ENCODE results near the gene SPECC1L.
A peak's percentile ranks its signal among the peaks of the same experiment; 100 is the strongest.

Gene SPECC1L

GRCh38 chr22:24401931-24402367 is 131.3 kb downstream of the SPECC1L start:
- DNase-seq (ENCODE audit: low spot score), result no peak

DNA sequence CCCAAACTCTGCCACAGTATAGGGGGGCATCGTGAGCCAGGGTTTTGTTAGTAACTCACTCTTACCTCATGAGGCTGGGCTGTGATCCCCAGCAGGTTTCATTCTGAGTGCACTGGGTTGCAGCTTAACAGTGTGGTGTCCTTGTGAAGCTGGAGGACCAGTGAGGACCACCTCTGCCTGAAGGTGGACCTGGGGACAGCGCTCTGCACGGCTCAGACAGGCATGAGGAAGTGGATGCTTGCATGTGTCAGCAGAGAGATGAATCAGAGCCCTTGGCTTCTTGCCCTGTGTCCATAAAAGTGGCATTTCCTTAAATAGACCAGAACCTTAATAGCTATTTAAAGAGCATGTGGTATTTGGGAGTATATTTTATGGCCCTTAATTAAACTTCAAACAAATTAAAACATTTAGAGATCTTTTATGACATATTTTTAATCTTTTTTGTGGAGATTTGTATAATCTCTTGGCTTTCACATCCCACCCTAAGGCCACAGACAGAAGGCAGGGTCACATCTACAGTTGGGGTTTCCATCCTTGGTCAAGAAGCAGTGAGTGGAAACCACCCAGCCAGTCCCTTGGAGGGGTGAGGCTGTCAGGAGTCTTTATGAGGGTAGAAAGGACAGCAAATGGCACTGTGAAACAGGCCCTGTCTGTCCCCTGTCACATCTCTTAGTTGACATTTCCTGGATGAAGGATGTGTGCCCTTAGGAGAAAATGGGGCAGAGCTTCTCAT is 132.0 kb downstream of the SPECC1L start:
- no peak for DNase-seq (ENCODE audit: low spot score)

- DNase-seq (ENCODE audit: low spot score), result no peak
Observed at GRCh38 chr22:24403346-24403745, 132.7 kb downstream of the SPECC1L start.

DNA sequence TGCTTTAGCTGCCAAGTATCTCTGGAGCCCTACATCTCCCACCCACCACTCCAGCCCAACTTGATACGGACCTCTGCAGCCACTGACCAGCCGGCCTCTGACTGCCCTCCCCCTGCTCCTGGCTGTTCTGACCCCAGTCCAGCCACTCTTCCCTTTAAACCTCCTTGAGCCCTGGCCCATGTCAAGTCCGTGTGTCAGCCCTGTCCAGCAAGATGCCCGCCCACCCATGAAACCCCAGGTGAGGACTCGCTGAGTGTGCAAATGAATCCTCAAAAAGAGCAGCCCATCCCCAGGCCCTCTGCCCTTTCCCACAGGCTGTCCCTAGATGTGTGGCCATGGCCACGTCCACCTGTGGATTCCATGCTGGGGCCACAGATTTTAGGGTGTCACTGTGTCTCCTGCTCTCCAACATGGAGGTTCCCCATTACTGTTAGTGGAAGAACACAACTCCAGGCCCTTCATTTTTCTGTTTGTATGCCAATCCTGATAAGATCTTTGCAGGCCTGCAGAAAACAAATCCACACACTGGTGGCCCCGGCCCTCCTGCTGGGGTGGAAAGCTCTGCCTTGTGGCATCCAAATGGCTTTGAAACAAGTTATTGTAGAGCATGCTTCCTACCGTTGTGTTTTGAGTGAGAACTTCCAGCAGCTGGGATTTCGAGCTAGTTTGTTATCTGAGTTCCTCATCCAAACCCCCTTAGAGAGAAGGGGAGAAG is 134.1 kb downstream of the SPECC1L start:
- no peak for DNase-seq (ENCODE audit: low spot score)

DNA sequence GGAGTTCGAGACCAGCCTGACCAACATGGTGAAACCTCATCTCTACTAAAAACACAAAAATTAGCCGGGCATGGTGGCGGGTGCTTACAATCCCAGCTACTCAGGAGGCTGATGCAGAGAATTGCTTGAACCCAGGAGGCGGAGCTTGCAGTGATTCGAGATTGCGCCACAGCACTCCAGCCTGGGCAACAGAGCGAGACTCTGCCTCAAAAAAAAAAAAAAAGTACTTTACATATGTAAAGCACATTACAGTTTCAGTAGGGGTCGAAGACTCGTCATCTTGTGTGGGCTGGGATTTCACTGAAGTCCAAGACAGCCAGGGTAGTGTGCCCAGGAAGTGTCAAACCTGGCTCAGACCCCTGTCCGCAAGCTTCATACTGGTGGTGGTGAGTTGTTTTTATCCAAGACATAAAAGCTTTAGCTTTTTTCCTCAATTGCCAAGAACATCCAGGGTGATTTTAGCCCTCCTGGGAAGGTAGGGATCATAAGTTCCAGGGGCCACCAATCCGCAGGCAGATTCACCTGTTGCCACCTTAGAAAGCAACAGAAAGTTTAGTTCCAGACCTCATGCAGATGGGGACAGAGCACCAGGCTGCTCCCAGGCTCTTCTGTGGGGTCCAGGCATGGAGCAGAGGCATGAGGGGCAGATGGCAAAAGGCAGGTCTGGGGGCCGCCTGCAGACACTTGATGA is 135.1 kb downstream of the SPECC1L start:
- no peak for DNase-seq (ENCODE audit: low spot score)

GRCh38 chr22:24406322-24407277 is 136.0 kb downstream of the SPECC1L start:
- DNase-seq (ENCODE audit: low spot score), result peak; percentile 14

GRCh38 chr22:24407278-24407665 is 136.6 kb downstream of the SPECC1L start:
- no peak for DNase-seq (ENCODE audit: low spot score)

DNA sequence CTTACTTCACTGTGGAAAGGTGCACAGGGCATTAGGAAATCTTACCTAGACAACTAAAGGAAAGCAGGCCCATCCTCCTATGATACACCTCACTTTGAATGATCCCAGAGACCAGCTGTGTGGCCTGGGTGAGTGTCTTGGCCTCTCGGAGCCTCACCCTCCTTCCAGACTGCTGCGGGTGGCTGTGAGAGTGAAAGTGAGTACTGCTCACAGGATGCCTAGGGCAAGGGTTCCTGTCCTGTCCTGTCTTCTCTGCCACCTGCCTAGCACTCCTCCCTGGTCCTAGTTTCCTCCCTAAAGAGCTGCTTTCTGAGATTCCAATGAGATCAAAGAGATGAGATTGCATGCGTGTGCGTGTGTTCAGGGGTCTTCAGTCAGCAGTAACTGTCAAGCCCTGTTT is 137.3 kb downstream of the SPECC1L start:
- no peak for DNase-seq (ENCODE audit: low spot score)

GRCh38 chr22:24408630-24409029 is 138.0 kb downstream of the SPECC1L start:
- no peak for DNase-seq (ENCODE audit: low spot score)

GRCh38 chr22:24409707-24410106 is 139.1 kb downstream of the SPECC1L start:
- DNase-seq (ENCODE audit: low spot score), result no peak

DNA sequence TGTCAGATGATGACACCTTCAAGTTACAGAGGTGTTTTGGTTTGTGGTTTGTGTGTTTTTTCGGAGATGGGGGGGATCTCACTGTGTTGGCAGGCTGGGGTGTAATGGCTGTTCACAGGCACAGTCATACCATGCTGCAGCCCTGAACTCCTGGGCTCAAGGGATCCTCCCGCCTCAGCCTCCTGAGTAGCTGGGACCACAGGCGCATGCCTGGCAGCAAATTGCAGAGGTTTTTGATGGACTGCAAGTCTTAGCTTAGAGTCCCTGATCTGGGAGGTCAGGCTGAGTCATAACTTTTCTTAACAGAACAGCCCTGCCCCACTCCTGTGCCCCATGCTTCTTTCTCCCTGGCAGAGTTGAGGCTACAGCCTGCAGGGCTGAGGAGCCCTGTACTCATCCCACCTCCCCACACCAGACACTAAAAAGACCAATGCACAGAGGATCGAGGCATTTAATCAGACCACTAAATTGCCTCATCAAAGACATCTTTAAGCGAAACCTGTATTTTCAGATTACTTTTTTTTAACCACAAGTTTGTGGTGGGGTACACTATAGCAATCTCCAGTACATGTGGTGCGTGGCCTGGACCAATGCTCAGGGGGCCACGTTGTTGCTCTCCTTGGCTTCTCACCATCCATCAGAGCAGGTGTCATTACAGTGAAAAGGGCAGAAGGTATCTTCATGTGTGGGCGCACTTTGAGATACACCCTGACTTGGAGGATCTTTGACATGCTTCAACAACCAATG is 139.7 kb downstream of the SPECC1L start:
- DNase-seq (ENCODE audit: low spot score), result no peak

DNA sequence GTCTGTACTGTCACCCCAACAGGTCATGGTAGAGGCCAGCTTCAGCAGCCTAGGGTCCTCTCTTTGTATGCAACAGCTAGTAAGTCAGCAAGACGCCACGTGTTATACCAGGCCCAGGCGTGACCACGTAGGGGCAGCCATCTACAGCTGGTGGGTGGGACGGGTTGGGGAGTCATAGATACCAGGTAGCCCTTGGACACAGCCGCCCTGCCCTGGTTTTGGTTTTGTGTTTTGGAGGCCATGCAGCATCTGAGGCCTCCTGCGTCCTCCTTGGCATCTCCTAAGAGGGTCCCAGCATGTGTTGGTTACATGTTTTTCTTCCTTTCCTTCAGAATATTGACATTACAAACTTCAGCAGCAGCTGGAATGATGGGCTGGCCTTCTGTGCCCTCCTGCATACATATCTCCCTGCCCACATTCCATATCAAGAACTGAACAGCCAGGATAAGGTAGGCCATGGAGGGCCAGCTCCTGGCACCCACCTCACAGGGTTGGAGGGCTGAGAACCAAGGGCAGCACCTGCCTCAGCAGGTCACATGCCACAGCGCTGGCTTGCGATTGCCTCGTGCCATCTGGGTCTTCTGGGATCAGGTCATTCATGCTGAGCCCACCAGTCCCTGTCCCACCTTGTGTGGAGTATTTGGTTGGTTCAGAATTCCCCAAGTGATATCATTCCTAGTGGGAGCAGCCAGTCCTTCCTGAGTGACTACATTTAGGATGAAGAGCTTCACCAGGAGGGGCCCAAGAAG is 140.8 kb downstream of the SPECC1L start:
- DNase-seq (ENCODE audit: low spot score), result no peak

DNA sequence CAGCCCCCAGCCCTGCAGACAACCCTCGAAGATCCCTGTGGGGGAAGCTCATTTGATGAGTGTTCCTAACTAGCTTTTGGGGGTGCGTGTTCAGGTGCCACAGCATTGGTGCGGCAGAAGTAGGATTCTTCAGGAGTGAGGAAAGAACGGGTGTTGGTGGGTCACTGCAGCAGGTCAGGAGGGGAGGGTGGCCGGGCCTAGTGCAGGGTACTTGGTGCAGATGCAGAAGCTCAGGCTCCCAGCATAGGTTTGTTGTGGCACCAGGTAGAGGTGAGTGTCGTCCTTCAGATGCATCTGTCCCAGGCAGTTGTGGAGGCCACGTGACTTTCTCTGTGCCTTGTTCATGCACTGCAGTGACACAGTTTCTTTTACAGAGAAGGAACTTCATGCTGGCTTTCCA is 141.6 kb downstream of the SPECC1L start:
- no peak for DNase-seq (ENCODE audit: low spot score)

DNA sequence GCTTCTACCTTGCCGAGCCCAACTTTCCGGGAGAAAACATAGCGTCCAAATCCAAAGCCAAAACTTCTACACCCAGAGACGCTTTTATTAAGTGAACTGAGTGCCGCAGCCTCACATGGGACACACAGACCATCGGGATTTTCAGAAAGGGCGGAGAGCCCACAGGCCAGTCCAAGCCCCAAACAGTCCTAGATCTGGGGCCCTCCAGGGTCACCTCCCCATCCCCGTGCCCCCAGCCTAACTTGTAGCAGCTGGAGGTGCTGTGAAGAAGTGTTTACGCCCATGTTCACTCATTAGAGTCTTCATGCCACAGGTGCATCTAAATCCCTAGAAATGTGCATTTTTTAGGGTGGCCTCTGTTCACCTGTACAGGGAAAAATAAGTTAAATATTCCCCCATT is 142.6 kb downstream of the SPECC1L start:
- DNase-seq (ENCODE audit: low spot score), result no peak

- DNase-seq (ENCODE audit: low spot score), result no peak
Observed at GRCh38 chr22:24413736-24414385, 143.2 kb downstream of the SPECC1L start.

DNA sequence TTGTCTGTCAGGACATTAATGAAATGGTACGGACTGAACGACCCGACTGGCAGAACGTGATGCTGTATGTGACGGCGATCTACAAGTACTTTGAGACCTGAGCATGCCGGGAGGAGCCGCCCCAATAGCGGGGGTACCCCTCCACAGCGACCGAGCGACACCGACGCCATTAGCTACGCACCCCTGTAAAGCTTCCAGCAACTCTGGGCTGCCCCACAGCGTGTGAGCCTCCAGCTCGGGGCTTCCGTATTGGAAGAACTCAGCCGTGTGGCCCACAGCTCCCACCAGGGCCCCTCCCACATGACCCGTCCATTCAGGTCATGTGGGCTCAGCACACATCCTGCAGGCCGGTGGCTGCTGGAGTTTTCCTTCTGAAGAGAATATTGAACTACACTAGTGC is 143.9 kb downstream of the SPECC1L start:
- DNase-seq (ENCODE audit: low spot score), result no peak

DNA sequence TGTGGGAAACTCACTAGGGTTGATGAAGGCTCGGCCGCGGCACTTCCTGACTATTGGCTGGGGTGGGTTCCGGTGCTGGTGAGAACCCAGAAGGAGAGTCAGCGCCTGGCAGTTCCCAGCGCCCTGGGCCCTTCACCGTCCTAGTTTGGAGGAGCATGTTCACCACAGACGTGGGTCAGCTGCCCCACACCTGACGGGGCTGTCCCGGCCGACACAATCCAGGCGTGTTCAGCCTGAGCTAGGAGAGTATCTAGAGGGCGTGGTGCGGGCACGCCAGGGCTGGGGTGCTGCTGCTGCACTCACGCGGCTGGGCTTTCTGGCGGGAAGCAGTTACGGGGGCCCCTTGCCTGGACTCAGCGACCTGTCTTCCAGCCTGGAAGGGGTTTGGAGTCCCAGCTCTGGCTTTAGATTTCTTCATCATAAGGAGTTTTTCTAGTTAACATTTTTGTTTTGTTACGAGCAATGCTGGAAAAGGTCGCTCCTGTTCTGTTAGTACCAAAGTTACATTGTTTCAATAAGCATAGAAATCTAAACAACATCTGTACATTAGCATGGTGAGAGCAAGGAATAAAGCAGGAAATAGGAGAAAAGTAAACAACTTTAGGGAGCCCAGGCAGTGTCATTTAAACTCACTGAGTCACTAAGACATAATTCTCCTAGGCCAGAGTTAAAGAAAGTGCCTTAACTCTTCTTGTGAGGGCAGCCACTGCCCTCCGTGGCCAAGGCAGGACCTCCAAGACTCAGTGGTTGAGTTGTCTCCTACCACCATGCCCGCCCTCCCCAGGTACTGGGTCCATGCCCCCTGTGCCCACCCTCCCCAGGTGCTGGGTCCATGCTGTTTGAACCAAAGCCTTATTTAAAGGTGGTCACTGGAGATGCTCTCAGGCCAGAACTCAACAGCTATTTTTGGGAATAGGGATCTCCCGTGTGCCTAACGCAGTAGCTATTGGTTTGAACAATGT is 144.6 kb downstream of the SPECC1L start:
- no peak for DNase-seq (ENCODE audit: low spot score)

DNA sequence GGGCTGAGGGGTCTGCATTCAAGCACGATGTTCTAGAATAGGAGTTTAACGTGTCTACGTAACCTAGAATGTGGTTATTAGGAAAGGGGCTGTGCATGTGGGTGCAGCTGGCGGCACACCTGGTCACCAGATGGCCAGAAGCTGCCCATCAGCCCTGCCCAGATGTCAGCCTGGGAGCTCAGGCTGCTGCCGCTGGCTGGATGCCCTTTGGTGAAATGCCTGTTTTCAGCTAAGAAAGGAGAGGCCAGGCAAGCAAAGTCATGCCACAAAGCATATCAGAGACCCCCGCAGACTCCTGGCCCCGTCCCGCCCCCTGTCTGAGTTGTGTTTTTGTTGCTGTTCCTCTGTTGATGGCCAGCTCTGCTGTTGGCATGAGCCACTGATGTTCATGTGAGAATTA is 145.5 kb downstream of the SPECC1L start:
- no peak for DNase-seq (ENCODE audit: low spot score)

DNA sequence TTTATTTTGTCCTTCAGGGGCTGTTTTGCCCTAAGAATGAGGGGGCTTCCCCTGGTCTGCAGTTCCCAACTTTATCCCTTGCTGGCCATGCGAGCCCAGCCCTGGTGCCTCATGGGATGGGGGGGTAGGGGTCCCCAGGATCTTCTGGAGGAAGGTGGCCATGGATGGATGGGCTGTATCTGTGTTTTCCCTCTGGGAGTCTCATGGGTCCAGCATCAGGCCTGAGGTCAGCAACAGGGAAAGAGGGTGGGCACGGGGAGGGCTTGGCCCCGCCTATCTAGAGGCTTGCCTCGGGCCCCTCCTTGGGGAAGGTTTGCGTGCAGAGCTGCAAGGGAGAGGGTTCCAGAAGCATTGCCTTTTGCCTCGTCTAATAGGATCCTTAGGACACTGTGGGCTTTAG is 146.0 kb downstream of the SPECC1L start:
- DNase-seq (ENCODE audit: low spot score), result no peak

All from hematopoietic multipotent progenitor cell treated with erythropoietin and hydrocortisone succinate and interleukin-3 and kit ligand, for 17 days (in vitro differentiated cells).